ENCODE measurements around the gene FIP1L1.

Gene FIP1L1

GRCh38 chr4:53487766-53488165 lies 110.3 kb downstream of the FIP1L1 start:
- TF ChIP-seq TARDBP (IDR thresholded peaks at IDR 0.05) (no peak), CTBP1 (IDR thresholded peaks at IDR 0.05; ENCODE audit: borderline replicate concordance) (no peak), FOXM1 (IDR thresholded peaks at IDR 0.05; ENCODE audit: borderline replicate concordance) (no peak), NFRKB (IDR thresholded peaks at IDR 0.05) (no peak), FOXA1 (IDR thresholded peaks at IDR 0.05) (no peak), PKNOX1 (IDR thresholded peaks at IDR 0.05) (no peak), SUZ12 (IDR thresholded peaks at IDR 0.05) (no peak), LEF1 (IDR thresholded peaks at IDR 0.05; ENCODE audit: borderline replicate concordance) (no peak), SP1 (IDR thresholded peaks at IDR 0.05) (no peak), HDGF (IDR thresholded peaks at IDR 0.05; ENCODE audit: borderline replicate concordance) (no peak), ARNT (IDR thresholded peaks at IDR 0.05) (no peak), ZNF384 (IDR thresholded peaks at IDR 0.05) (no peak)
- DNase-seq (ENCODE audit: extremely low spot score) = no peak
- ChIA-PET CTCF (no interaction called here), POLR2A (no interaction called here)

GRCh38 chr4:53489279-53489889 lies 111.9 kb downstream of the FIP1L1 start:
- no peak for TF ChIP-seq HDGF (IDR thresholded peaks at IDR 0.05; ENCODE audit: borderline replicate concordance)
- TF ChIP-seq ARNT (IDR thresholded peaks at IDR 0.05) = no peak
- no peak for TF ChIP-seq FOXA1 (IDR thresholded peaks at IDR 0.05)
- TF ChIP-seq ELF4 (IDR thresholded peaks at IDR 0.05) = no peak
- TF ChIP-seq ZNF384 (IDR thresholded peaks at IDR 0.05) = no peak
- TF ChIP-seq BHLHE40 (IDR thresholded peaks at IDR 0.05; ENCODE audit: borderline replicate concordance) = no peak
- TF ChIP-seq CTBP1 (IDR thresholded peaks at IDR 0.05; ENCODE audit: borderline replicate concordance) = no peak
- TF ChIP-seq L3MBTL2 (conservative IDR thresholded peaks at IDR 0.05) = no peak
- TF ChIP-seq TARDBP (IDR thresholded peaks at IDR 0.05) = no peak
- no peak for TF ChIP-seq FOXM1 (IDR thresholded peaks at IDR 0.05; ENCODE audit: borderline replicate concordance)
- TF ChIP-seq SP1 (IDR thresholded peaks at IDR 0.05) = no peak
- DNase-seq (ENCODE audit: extremely low spot score) = no peak
- CTCF ChIA-PET = no interaction called here
- POLR2A ChIA-PET = no interaction called here

GRCh38 chr4:53490161-53490956 lies 112.9 kb downstream of the FIP1L1 start:
- TF ChIP-seq FOXA1 (IDR thresholded peaks at IDR 0.05) (no peak), ELF4 (IDR thresholded peaks at IDR 0.05) (no peak), TARDBP (IDR thresholded peaks at IDR 0.05) (no peak), NFRKB (IDR thresholded peaks at IDR 0.05) (no peak), L3MBTL2 (conservative IDR thresholded peaks at IDR 0.05) (no peak), ZNF384 (IDR thresholded peaks at IDR 0.05) (no peak), ARNT (IDR thresholded peaks at IDR 0.05) (no peak), FOXM1 (IDR thresholded peaks at IDR 0.05; ENCODE audit: borderline replicate concordance) (no peak), BHLHE40 (IDR thresholded peaks at IDR 0.05; ENCODE audit: borderline replicate concordance) (no peak), FOXK2 (IDR thresholded peaks at IDR 0.05) (no peak), SP1 (IDR thresholded peaks at IDR 0.05) (no peak), SUZ12 (IDR thresholded peaks at IDR 0.05) (no peak), LEF1 (IDR thresholded peaks at IDR 0.05; ENCODE audit: borderline replicate concordance) (no peak), HDGF (IDR thresholded peaks at IDR 0.05; ENCODE audit: borderline replicate concordance) (no peak), CTBP1 (IDR thresholded peaks at IDR 0.05; ENCODE audit: borderline replicate concordance) (no peak), PKNOX1 (IDR thresholded peaks at IDR 0.05) (no peak)
- CTCF ChIA-PET = interaction anchor here (0.6 kb wide), 1 partner anchor 56 kb away, joined by 9 read pairs; no protein-coding TSS in a partner anchor
- POLR2A ChIA-PET = no interaction called here
- no peak for DNase-seq (ENCODE audit: extremely low spot score)

- POLR2A ChIA-PET = no interaction called here
- peak; percentile 28 for DNase-seq (ENCODE audit: extremely low spot score)
- CTCF ChIA-PET = interaction anchor here (0.6 kb wide), 1 partner anchor 55 kb away, joined by 9 read pairs; no protein-coding TSS in a partner anchor
- TF ChIP-seq ARNT (IDR thresholded peaks at IDR 0.05) = no peak
- peak; percentile 62 for TF ChIP-seq ZNF384 (IDR thresholded peaks at IDR 0.05)
Observed at GRCh38 chr4:53490965-53491622, 113.7 kb downstream of the FIP1L1 start.

GRCh38 chr4:53494851-53495250 lies 117.4 kb downstream of the FIP1L1 start:
- POLR2A ChIA-PET = no interaction called here
- CTCF ChIA-PET = no interaction called here
- no peak for DNase-seq (ENCODE audit: extremely low spot score)
- TF ChIP-seq HDGF (IDR thresholded peaks at IDR 0.05; ENCODE audit: borderline replicate concordance) (no peak), FOXK2 (IDR thresholded peaks at IDR 0.05) (no peak), TARDBP (IDR thresholded peaks at IDR 0.05) (no peak), CTBP1 (IDR thresholded peaks at IDR 0.05; ENCODE audit: borderline replicate concordance) (no peak), FOXM1 (IDR thresholded peaks at IDR 0.05; ENCODE audit: borderline replicate concordance) (no peak), FOXA1 (IDR thresholded peaks at IDR 0.05) (no peak), ARNT (IDR thresholded peaks at IDR 0.05) (no peak)

- CTCF ChIA-PET = no interaction called here
- TF ChIP-seq FOXM1 (IDR thresholded peaks at IDR 0.05; ENCODE audit: borderline replicate concordance) = no peak
- TF ChIP-seq ARNT (IDR thresholded peaks at IDR 0.05) = no peak
- TF ChIP-seq SUZ12 (IDR thresholded peaks at IDR 0.05) = no peak
- TF ChIP-seq BHLHE40 (IDR thresholded peaks at IDR 0.05; ENCODE audit: borderline replicate concordance) = no peak
- TF ChIP-seq CTBP1 (IDR thresholded peaks at IDR 0.05; ENCODE audit: borderline replicate concordance) = no peak
- no peak for TF ChIP-seq ELF4 (IDR thresholded peaks at IDR 0.05)
- no peak for TF ChIP-seq PKNOX1 (IDR thresholded peaks at IDR 0.05)
- no peak for TF ChIP-seq L3MBTL2 (conservative IDR thresholded peaks at IDR 0.05)
- no peak for TF ChIP-seq SP1 (IDR thresholded peaks at IDR 0.05)
- no peak for TF ChIP-seq HDGF (IDR thresholded peaks at IDR 0.05; ENCODE audit: borderline replicate concordance)
- no peak for TF ChIP-seq NFRKB (IDR thresholded peaks at IDR 0.05)
- TF ChIP-seq TARDBP (IDR thresholded peaks at IDR 0.05) = no peak
- TF ChIP-seq FOXK2 (IDR thresholded peaks at IDR 0.05) = no peak
- no peak for TF ChIP-seq FOXA1 (IDR thresholded peaks at IDR 0.05)
- TF ChIP-seq ZNF384 (IDR thresholded peaks at IDR 0.05) = no peak
- no peak for TF ChIP-seq LEF1 (IDR thresholded peaks at IDR 0.05; ENCODE audit: borderline replicate concordance)
- POLR2A ChIA-PET = no interaction called here
- no peak for DNase-seq (ENCODE audit: extremely low spot score)
Observed at GRCh38 chr4:53497487-53498244, 120.2 kb downstream of the FIP1L1 start.
